ENCODE measurements around the gene IQCK. TPM values are rescaled to one million over a fixed set of nuclear protein-coding genes. Genes with fewer than 3 reads are reported as not detected.

The IQCK gene
- total RNA-seq, 2 donors from 2014 or later: 7.5 to 14.4 TPM

GRCh38 chr16:19710191-19710908 lies 7.7 kb upstream of the IQCK start:
- peaks cover 0 to 17% of the 10 kb centered on the region in 2 donors for H3K4me1 ChIP-seq
- peak overlapping the region; percentile 56 to 58 for H3K27ac ChIP-seq
- no peak for TF ChIP-seq CTCF (IDR thresholded peaks at IDR 0.05)
- peaks cover 30% of the 10 kb centered on the region for H3K36me3 ChIP-seq
- DNase-seq (ENCODE audit: low spot score): no peak
- H3K27me3 ChIP-seq: no peaks in the 10 kb centered on the region
- no peak overlapping the region for H3K4me3 ChIP-seq
- no peaks in the 10 kb centered on the region for H3K9me3 ChIP-seq

GRCh38 chr16:19710991-19711545 lies 7.0 kb upstream of the IQCK start:
- no peaks in the 10 kb centered on the region for H3K27me3 ChIP-seq
- DNase-seq (ENCODE audit: low spot score): no peak

GRCh38 chr16:19711643-19712042 lies 6.4 kb upstream of the IQCK start:
- no peaks in the 10 kb centered on the region for H3K27me3 ChIP-seq
- peaks cover 22% of the 10 kb centered on the region for H3K36me3 ChIP-seq
- DNase-seq (ENCODE audit: low spot score): no peak
- no peak overlapping the region for H3K27ac ChIP-seq
- no peaks in the 10 kb centered on the region for H3K9me3 ChIP-seq
- no peak overlapping the region for H3K4me3 ChIP-seq
- H3K4me1 ChIP-seq: peaks cover 0 to 24% of the 10 kb centered on the region in 2 donors
- TF ChIP-seq CTCF (IDR thresholded peaks at IDR 0.05): no peak

More at GRCh38 chr16:19710991-19711545, 7.0 kb upstream of the IQCK start:
- Histone ChIP-seq H3K4me1 (peaks cover 0 to 18% of the 10 kb centered on the region in 2 donors), H3K9me3 (no peaks in the 10 kb centered on the region), H3K36me3 (peaks cover 27% of the 10 kb centered on the region), H3K4me3 (no peak overlapping the region), H3K27ac (peak overlapping the region in 1 of 2 donors; percentile 58)
- no peak for TF ChIP-seq CTCF (IDR thresholded peaks at IDR 0.05)

- Histone ChIP-seq H3K4me3 (no peak overlapping the region), H3K27me3 (no peaks in the 10 kb centered on the region), H3K36me3 (peaks cover 21% of the 10 kb centered on the region), H3K27ac (no peak overlapping the region), H3K9me3 (no peaks in the 10 kb centered on the region), H3K4me1 (peaks cover 0 to 33% of the 10 kb centered on the region in 2 donors)
- no peak for TF ChIP-seq CTCF (IDR thresholded peaks at IDR 0.05)
- DNase-seq (ENCODE audit: low spot score): no peak
These were observed 5.5 kb upstream of the IQCK start for GRCh38 chr16:19712418-19713058.

GRCh38 chr16:19713697-19714096 lies 4.4 kb upstream of the IQCK start:
- peaks cover 21% of the 10 kb centered on the region for H3K36me3 ChIP-seq

More at GRCh38 chr16:19713697-19714096, 4.4 kb upstream of the IQCK start:
- TF ChIP-seq CTCF (IDR thresholded peaks at IDR 0.05): no peak
- H3K9me3 ChIP-seq: no peaks in the 10 kb centered on the region
- H3K4me3 ChIP-seq: no peak overlapping the region
- H3K4me1 ChIP-seq: peaks cover 0 to 34% of the 10 kb centered on the region in 2 donors
- no peaks in the 10 kb centered on the region for H3K27me3 ChIP-seq
- no peak overlapping the region for H3K27ac ChIP-seq
- DNase-seq (ENCODE audit: low spot score): no peak

Data from right atrium auricular region (tissue), 2 donors.